Endothelial cell (in vitro differentiated cells): ENCODE results near the gene HOMER2. TPM values are rescaled to one million over a fixed set of nuclear protein-coding genes. Genes with fewer than 3 reads are reported as not detected.

ENCODE experiments used
- DNase-seq: peaks from one replicate; pipeline ENCODE4 v3.0.0; 2021; ENCODE audit warnings: low spot score
- H3K27ac Mint-ChIP-seq: one replicate; pipeline ENCODE4 v1.8.0; 2021; ENCODE audit warnings: mixed read lengths, inconsistent platforms; ENCODE audit not compliant: unreplicated experiment
- H3K27me3 Mint-ChIP-seq: one replicate; pipeline ENCODE4 v1.8.0; 2021; ENCODE audit warnings: mild to moderate bottlenecking, moderate library complexity, mixed read lengths, inconsistent platforms; ENCODE audit not compliant: unreplicated experiment
- H3K36me3 Mint-ChIP-seq: one replicate; pipeline ENCODE4 v1.8.0; 2021; ENCODE audit warnings: mild to moderate bottlenecking, low read depth, mixed read lengths, inconsistent platforms; ENCODE audit not compliant: unreplicated experiment
- H3K4me1 Mint-ChIP-seq: one replicate; pipeline ENCODE4 v1.8.0; 2021; ENCODE audit warnings: mild to moderate bottlenecking, mixed read lengths, inconsistent platforms; ENCODE audit not compliant: unreplicated experiment
- H3K4me3 Mint-ChIP-seq: one replicate; pipeline ENCODE4 v1.8.0; 2021; ENCODE audit warnings: mild to moderate bottlenecking, mixed read lengths, inconsistent platforms; ENCODE audit not compliant: unreplicated experiment
- H3K9me3 Mint-ChIP-seq: one replicate; pipeline ENCODE4 v1.8.0; 2021; ENCODE audit warnings: mixed read lengths, inconsistent platforms; ENCODE audit not compliant: unreplicated experiment
- CTCF ChIP-seq: fragments of 200-600 bp; sonication (generic); IDR thresholded peaks from one replicate; pipeline ENCODE4 v1.5.0; 2021; ENCODE audit warnings: antibody characterized with exemption; ENCODE audit not compliant: unreplicated experiment
- total RNA-seq: library from RNA; stranded (reverse); fragmentation: NEBNext Ultra II Directional; extraction: Animal tissue kit (Norgen Biotek cat#: 25700); gene quantifications from one replicate; pipeline ENCODE4 v1.2.1, GENCODE V29; 2021; ENCODE audit not compliant: unreplicated experiment

HOMER2 gene
- total RNA-seq, 1 donor from 2014 or later: 3.0 TPM

- TF ChIP-seq CTCF: no peak
- H3K27me3 Mint-ChIP-seq: no peaks in the 10 kb centered on the region
- H3K4me1 Mint-ChIP-seq: no peaks in the 10 kb centered on the region
- no peak overlapping the region for H3K27ac Mint-ChIP-seq
- H3K9me3 Mint-ChIP-seq: no peaks in the 10 kb centered on the region
- DNase-seq: no peak
- H3K36me3 Mint-ChIP-seq: no peaks in the 10 kb centered on the region
- H3K4me3 Mint-ChIP-seq: no peak overlapping the region
Observed at GRCh38 chr15:82880704-82881103, 71.8 kb downstream of the HOMER2 start.

- no peak for DNase-seq
- TF ChIP-seq CTCF: no peak
- no peaks in the 10 kb centered on the region for H3K36me3 Mint-ChIP-seq
- no peak overlapping the region for H3K27ac Mint-ChIP-seq
- no peaks in the 10 kb centered on the region for H3K4me1 Mint-ChIP-seq
- H3K4me3 Mint-ChIP-seq: no peak overlapping the region
- H3K9me3 Mint-ChIP-seq: no peaks in the 10 kb centered on the region
- peaks cover 3% of the 10 kb centered on the region for H3K27me3 Mint-ChIP-seq
Observed at GRCh38 chr15:82878325-82878724, 74.2 kb downstream of the HOMER2 start.

- DNase-seq: no peak
- Mint-ChIP-seq H3K27me3 (peaks cover 3% of the 10 kb centered on the region), H3K4me1 (no peaks in the 10 kb centered on the region), H3K27ac (no peak overlapping the region), H3K36me3 (no peaks in the 10 kb centered on the region), H3K9me3 (no peaks in the 10 kb centered on the region), H3K4me3 (no peak overlapping the region)
- TF ChIP-seq CTCF: no peak
Observed at GRCh38 chr15:82877825-82878224, 74.7 kb downstream of the HOMER2 start.

- Mint-ChIP-seq H3K27me3 (peaks cover 3% of the 10 kb centered on the region), H3K4me3 (no peak overlapping the region), H3K27ac (peak overlapping the region; percentile 48), H3K9me3 (no peaks in the 10 kb centered on the region), H3K36me3 (no peaks in the 10 kb centered on the region), H3K4me1 (no peaks in the 10 kb centered on the region)
- no peak for TF ChIP-seq CTCF
- DNase-seq: no peak
Observed at GRCh38 chr15:82875411-82876003, 77.0 kb downstream of the HOMER2 start.

- TF ChIP-seq CTCF: no peak
- no peaks in the 10 kb centered on the region for H3K4me1 Mint-ChIP-seq
- DNase-seq: no peak
- H3K27ac Mint-ChIP-seq: peak overlapping the region; percentile 48
- no peak overlapping the region for H3K4me3 Mint-ChIP-seq
- peaks cover 3% of the 10 kb centered on the region for H3K27me3 Mint-ChIP-seq
- H3K36me3 Mint-ChIP-seq: no peaks in the 10 kb centered on the region
- no peaks in the 10 kb centered on the region for H3K9me3 Mint-ChIP-seq
Observed at GRCh38 chr15:82874961-82875360, 77.6 kb downstream of the HOMER2 start.
